GM13977 (cell line): ENCODE measurements around the gene SLC5A10.
"Not testable (repeated sequence)": the region's sequence is repeated elsewhere in the genome, so short reads cannot be mapped to it uniquely, and the experiment has no call there.

ENCODE experiments used
- DNase-seq: peaks from one replicate; pipeline ENCODE4 v3.0.0; 2012; ENCODE audit warnings: low spot score
- in situ Hi-C: fragments of 300-500 bp; cut with MboI; formaldehyde crosslinking; loops from one replicate; pipeline ENCODE4 v1.12.0; 2022; ENCODE audit warnings: low sequenced_read_pairs, low pct_unique_long_range_greater_than_20kb, mixed read lengths, inconsistent platforms; ENCODE audit not compliant: unreplicated experiment

SLC5A10 gene

GRCh38 chr17:19063326-19063956 lies 111.5 kb downstream of the SLC5A10 start:
- in situ Hi-C loops, DNase-seq: not testable (repeated sequence)

- in situ Hi-C loops, DNase-seq: not testable (repeated sequence)
Measured at GRCh38 chr17:19064378-19064777, 112.4 kb downstream of the SLC5A10 start.

GRCh38 chr17:19070318-19071168 lies 118.6 kb downstream of the SLC5A10 start:
- DNase-seq, in situ Hi-C loops: not testable (repeated sequence)
